Measurements from ENCODE around the gene TMX2. TPM values are rescaled to one million over a fixed set of nuclear protein-coding genes. Genes with fewer than 3 reads are reported as not detected.

TMX2 gene
- total RNA-seq, 4 donors from 2014 or later: 29.1 to 54.9 (median 40.5) TPM

DNA sequence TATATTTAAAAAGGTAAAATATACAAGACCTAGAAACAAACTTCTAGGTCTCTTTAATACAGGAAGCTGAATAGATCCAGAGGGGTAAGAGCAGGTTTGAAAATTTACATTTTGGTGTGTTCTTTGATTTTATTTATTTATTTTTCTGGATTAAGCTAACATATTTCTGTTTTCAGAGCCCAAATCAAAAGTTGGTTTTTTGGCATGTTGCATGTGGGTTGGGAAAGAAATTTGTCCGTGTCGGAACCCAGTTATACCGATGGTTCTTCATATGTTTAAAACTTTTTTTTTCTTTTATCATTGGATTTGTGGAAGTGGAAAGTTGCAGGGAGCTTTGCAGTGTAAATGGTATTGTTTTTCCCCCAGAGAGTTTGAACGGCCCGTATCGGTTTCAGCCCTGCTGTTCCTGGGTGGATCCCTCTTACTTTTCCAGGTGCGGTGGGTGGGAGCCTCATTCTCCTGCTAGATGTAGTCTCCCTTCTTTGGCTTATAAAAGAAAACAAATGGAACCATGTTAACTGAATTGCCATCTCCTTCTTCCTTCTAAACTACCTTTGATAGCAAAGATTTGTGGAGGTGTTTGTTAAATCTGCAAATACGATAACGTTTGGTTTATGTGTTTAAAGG, 50.0 kb downstream of the TMX2 start:
- in situ Hi-C loops (cut with MboI; ENCODE audit: low sequenced_read_pairs in 4 of 4): loop anchor here in 1 of 4 donors (25.0 kb wide), 1 partner anchor 425 kb away; the partner anchor contains the start of genes P2RX3 and SSRP1
- intact Hi-C loops (cut with DNase I; ENCODE audit: low total_unique reads): loop anchor here (1.0 to 2.0 kb wide), 2 partner anchors 14 to 21 kb away; partner anchors contain the start of gene SELENOH
- Histone ChIP-seq H3K27ac (peak overlapping the region; percentile 90 to 97 (median 93)), H3K36me3 (no peaks in the 10 kb centered on the region), H3K4me1 (peaks cover 39 to 40% of the 10 kb centered on the region in 2 donors), H3K27me3 (no peaks in the 10 kb centered on the region), H3K9me3 (no peaks in the 10 kb centered on the region), H3K4me3 (peak overlapping the region; percentile 66 to 83 (median 78))
- DNase-seq (no peak), ATAC-seq (peak in 1 of 2 donors; percentile 27)
- TF ChIP-seq, protein P1, sequence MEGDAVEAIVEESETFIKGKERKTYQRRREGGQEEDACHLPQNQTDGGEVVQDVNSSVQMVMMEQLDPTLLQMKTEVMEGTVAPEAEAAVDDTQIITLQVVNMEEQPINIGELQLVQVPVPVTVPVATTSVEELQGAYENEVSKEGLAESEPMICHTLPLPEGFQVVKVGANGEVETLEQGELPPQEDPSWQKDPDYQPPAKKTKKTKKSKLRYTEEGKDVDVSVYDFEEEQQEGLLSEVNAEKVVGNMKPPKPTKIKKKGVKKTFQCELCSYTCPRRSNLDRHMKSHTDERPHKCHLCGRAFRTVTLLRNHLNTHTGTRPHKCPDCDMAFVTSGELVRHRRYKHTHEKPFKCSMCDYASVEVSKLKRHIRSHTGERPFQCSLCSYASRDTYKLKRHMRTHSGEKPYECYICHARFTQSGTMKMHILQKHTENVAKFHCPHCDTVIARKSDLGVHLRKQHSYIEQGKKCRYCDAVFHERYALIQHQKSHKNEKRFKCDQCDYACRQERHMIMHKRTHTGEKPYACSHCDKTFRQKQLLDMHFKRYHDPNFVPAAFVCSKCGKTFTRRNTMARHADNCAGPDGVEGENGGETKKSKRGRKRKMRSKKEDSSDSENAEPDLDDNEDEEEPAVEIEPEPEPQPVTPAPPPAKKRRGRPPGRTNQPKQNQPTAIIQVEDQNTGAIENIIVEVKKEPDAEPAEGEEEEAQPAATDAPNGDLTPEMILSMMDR (IDR thresholded peaks at IDR 0.05 in 4 of 5, conservative IDR thresholded peaks at IDR 0.05 in 1 of 5): no peak
- no peak for TF ChIP-seq POLR2A (IDR thresholded peaks at IDR 0.05)

DNA sequence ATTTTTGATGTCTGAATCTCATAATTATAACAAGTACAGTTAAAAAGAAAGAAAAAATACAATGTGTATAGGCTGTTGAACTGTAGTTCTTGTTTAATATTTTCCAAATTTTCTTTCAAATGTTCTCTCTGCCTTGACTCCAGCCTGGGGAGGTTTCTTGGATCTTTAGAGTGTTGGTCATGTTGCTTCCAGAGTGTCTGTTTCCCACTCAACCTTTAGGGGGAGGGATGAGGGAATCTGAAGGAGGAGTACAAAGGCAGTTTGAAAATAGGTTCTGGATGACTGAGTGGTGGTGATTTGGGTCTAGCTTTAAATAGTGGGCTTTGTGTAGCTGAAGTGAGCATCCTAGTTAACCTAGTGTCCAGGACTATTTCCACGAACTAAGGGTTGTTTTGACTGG, 51.2 kb downstream of the TMX2 start:
- Histone ChIP-seq H3K9me3 (no peaks in the 10 kb centered on the region), H3K27me3 (no peaks in the 10 kb centered on the region), H3K4me3 (peak overlapping the region; percentile 66 to 83 (median 78)), H3K27ac (peak overlapping the region; percentile 90 to 97 (median 93)), H3K4me1 (peaks cover 41 to 46% of the 10 kb centered on the region in 2 donors), H3K36me3 (no peaks in the 10 kb centered on the region)
- TF ChIP-seq, protein P1 (IDR thresholded peaks at IDR 0.05 in 4 of 5, conservative IDR thresholded peaks at IDR 0.05 in 1 of 5): peak in 2 of 5 experiments; percentile 35 to 39
- no peak for TF ChIP-seq POLR2A (IDR thresholded peaks at IDR 0.05)
- intact Hi-C loops (cut with DNase I; ENCODE audit: low total_unique reads): loop anchor here (2.0 kb wide), 1 partner anchor 13 kb away; no protein-coding TSS in a partner anchor
- DNase-seq: no peak
- in situ Hi-C loops (cut with MboI; ENCODE audit: low sequenced_read_pairs in 4 of 4): loop anchor here in 1 of 4 donors (25.0 kb wide), 1 partner anchor 426 kb away; the partner anchor contains the start of genes P2RX3 and SSRP1
- ATAC-seq: no peak

DNA sequence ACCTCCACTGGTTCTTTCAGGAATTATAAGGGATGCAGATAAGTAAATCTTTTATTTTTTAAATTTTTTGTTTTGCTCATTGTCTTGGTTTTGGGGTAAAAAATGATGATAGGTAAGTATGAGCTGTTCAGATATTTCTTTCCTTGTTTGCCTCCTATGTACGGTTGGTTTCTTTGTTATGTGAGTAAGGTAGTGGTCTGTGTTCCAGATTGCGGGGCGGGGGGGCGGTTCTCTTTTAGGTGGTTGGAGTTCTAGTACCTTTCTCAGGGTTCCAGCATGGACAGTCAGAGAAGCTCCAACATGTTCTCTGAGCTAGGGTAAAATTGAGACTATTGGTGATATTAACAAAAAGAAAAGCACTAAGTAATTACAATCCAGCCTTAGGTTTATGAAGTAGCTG, 51.6 kb downstream of the TMX2 start:
- TF ChIP-seq, protein P1 (IDR thresholded peaks at IDR 0.05 in 4 of 5, conservative IDR thresholded peaks at IDR 0.05 in 1 of 5): no peak
- no peak for TF ChIP-seq POLR2A (IDR thresholded peaks at IDR 0.05)
- ATAC-seq (no peak), DNase-seq (no peak)
- Histone ChIP-seq H3K36me3 (no peaks in the 10 kb centered on the region), H3K4me1 (peaks cover 45 to 46% of the 10 kb centered on the region in 2 donors), H3K4me3 (peak overlapping the region; percentile 66 to 83 (median 78)), H3K27ac (peak overlapping the region; percentile 90 to 97 (median 93)), H3K9me3 (no peaks in the 10 kb centered on the region), H3K27me3 (no peaks in the 10 kb centered on the region)
- intact Hi-C loops (cut with DNase I; ENCODE audit: low total_unique reads): no loop called here
- in situ Hi-C loops (cut with MboI; ENCODE audit: low sequenced_read_pairs in 4 of 4): loop anchor here in 1 of 4 donors (25.0 kb wide), 1 partner anchor 427 kb away; the partner anchor contains the start of genes P2RX3 and SSRP1

DNA sequence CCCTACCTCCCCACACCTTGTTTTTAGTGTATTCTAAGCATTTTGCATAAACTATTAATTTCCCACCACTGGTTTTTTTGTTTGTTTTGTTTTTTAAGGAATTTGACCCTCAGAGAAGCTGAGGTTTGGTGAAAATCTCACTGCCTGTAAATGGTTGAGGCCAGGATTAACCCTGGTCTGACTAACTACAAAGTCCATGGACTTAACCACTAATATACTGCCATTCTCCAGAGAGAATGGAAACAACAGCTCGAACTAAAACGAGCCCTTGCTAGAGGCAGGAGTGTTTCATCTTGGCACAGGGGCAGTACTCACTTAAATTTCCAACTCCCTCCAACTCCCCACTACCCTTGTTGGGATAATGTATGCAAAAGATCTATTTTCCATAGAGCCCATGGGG, 52.2 kb downstream of the TMX2 start:
- intact Hi-C loops (cut with DNase I; ENCODE audit: low total_unique reads): no loop called here
- H3K27ac ChIP-seq: peak overlapping the region; percentile 90 to 97 (median 93)

More for the DNA sequence above, 52.2 kb downstream of the TMX2 start:
- peak overlapping the region; percentile 66 to 83 (median 78) for H3K4me3 ChIP-seq
- ATAC-seq (no peak), DNase-seq (no peak)
- H3K27me3 ChIP-seq: no peaks in the 10 kb centered on the region
- in situ Hi-C loops (cut with MboI; ENCODE audit: low sequenced_read_pairs in 4 of 4): loop anchor here in 1 of 4 donors (25.0 kb wide), 1 partner anchor 427 kb away; the partner anchor contains the start of genes P2RX3 and SSRP1
- H3K36me3 ChIP-seq: no peaks in the 10 kb centered on the region
- peaks cover 47 to 50% of the 10 kb centered on the region in 2 donors for H3K4me1 ChIP-seq
- H3K9me3 ChIP-seq: no peaks in the 10 kb centered on the region
- TF ChIP-seq, protein P1 (IDR thresholded peaks at IDR 0.05 in 4 of 5, conservative IDR thresholded peaks at IDR 0.05 in 1 of 5): no peak
- no peak for TF ChIP-seq POLR2A (IDR thresholded peaks at IDR 0.05)

All from gastrocnemius medialis (tissue), 4 donors.